SKM-1 treated with dmso at 0.1 percent for 144 hours (cell line): ENCODE results near the gene NCBP2L.
A peak's percentile ranks its signal among the peaks of the same experiment; 100 is the strongest.

Experiments
- DNase-seq: peaks from one replicate; lab custom pipeline; 2025; ENCODE audit not compliant: unreplicated experiment; lab: John Stamatoyannopoulos, UW

NCBP2L gene

DNA sequence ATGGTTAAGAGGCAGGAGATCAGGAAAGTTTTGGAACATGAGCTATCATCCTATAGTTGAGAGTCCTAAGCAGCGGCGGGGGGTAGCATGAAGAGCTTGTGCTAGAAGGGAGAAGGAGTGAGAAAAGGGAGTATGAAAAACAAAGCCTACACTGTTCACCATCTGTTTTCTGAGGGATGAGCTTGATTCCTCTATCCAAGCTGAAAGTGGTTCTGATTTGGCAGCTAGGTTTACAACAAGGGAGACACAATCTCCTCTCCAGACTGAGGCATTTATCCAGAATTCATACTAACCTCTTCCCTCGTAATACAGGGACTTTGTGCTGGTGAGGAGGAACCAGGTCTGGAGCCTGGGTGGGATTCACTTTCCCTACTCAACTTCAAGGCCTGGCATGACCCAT, 25.5 kb upstream of the NCBP2L start:
- DNase-seq: no peak

DNA sequence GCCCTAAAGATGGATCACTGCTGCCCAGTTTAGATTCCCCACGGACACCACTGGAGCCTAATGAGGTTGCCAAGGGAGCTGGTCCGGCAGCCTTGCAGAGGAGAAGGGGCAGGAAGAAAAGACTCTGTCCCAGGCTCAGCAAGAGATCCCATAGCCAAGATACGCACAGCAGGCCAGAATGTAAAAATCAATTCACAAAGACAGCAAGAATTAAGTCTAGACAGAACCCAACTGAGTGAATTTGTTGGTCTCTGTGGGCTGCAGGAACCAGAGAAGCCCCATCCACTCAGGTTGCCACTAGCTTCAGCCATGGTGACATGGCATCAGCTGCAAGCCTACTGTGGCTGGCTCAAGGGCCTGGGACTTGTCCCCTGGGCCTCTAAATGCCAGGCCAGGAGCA, 24.8 kb upstream of the NCBP2L start:
- no peak for DNase-seq

DNA sequence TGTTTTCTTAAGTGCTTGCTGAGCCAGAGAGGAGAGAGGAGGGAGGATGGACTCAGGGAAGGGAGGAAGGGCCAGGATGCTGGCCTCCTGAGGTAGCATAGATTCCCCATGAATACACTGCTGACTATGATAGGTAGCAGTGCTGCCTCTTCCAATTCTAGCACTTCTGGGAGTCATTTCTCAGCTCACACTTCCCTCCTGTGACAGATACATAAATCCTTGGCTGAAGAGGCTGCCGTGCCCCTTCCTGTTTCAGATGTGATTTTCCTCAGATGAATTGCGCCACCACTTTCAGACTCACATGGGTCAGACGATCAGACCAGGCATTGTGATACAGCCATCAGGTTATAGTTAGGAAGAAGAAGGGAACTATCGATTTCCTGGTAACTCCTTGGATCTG, 24.3 kb upstream of the NCBP2L start:
- peak; percentile 32 for DNase-seq

DNA sequence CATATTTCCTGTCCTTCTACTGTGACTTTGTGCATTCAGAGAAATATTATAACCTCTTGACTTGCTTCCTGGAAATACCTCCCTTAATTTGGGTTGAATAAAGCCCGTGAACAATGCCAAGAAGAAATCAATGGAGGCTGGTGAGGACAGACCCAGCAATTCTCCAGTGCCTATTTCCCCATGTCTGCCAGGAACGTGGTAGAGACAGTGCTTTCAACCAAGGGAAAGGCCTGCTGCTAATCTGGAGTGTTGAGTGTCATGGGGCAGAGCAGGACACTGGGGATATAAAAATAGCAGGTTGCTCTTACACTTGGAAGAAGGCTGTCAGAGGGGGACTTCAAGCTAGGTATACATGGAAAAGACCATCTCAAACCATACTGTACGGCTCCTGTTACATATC, 21.8 kb upstream of the NCBP2L start:
- no peak for DNase-seq

DNA sequence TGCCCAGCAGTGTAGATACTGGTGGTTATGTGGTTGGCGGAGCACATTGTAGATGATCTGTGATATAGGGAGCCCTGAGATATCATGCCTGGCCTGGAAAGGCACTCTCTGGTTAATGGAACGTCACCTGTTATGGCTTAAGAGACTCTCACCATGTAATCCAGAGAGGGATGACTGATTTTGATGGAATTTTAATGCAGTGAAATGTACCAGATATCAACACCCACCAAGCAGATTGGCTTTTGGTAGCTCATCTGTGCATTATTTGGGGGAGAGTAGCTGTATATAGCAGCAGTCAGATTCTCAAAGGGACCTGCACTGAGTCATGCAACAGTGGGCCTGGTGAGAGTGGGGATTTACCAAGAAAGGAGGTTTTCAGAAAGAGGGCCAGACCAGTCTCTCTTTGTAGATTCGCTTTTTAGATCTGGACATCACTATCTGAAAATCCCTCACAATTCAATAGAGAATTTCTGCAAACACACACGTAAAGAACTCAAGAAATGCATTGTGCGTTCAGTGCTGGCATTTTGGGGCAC, 19.2 kb upstream of the NCBP2L start:
- DNase-seq: no peak

DNA sequence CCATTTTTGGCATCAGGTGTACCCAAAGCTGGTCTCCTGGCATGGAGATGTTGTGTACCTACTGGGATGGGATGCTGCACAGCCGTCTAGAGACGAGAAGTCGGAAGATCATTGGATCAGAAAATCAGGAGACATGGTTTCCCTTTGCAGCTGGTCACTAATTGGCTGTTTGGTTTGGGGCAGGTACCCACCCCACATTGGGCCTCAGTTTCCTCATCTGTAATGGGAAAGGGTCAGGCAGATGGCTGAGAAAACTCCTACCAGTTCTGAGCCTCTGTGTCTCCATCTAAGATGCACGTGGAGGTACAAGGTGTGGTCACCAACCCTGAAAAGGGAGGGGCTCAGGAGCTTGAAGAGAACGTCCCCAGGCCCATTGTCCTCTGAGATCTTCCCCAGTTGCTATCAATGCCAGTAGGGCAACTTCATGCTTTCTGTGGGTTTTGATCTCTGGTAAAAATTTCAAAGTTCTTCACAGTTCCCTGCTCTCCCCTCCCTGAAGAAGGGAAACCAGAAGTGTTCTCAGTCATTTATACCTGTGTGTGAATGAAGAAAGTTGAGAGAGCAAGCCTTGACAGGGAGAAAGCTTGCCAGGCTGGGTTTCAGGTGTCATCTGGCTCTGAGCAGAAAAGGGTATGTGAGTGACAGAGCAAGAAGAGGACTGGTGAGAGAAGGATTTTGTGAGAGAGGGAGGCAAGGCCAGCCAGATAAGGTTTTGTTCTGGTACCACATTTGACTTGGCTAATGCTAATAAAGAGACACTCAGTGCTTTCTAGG, 17.0 kb upstream of the NCBP2L start:
- no peak for DNase-seq

DNA sequence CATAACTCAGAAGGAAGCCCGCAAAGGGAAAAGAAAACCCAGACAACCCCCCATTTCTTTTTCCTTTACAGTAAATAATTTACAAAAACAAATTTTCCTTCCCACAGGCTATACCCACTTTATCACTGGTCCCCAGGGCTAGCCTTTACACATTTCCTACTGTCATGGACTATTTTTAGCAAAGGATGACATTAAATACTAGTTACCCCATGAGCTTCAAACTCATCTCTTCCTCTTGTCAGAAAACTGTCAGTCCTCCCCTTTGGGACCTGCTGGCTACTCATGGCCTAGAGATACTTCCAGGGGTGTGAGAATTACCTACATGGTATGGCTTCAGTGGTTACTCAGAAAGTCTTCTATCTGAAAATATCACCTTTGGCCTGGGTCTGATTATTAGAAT, 13.9 kb upstream of the NCBP2L start:
- DNase-seq: no peak

DNA sequence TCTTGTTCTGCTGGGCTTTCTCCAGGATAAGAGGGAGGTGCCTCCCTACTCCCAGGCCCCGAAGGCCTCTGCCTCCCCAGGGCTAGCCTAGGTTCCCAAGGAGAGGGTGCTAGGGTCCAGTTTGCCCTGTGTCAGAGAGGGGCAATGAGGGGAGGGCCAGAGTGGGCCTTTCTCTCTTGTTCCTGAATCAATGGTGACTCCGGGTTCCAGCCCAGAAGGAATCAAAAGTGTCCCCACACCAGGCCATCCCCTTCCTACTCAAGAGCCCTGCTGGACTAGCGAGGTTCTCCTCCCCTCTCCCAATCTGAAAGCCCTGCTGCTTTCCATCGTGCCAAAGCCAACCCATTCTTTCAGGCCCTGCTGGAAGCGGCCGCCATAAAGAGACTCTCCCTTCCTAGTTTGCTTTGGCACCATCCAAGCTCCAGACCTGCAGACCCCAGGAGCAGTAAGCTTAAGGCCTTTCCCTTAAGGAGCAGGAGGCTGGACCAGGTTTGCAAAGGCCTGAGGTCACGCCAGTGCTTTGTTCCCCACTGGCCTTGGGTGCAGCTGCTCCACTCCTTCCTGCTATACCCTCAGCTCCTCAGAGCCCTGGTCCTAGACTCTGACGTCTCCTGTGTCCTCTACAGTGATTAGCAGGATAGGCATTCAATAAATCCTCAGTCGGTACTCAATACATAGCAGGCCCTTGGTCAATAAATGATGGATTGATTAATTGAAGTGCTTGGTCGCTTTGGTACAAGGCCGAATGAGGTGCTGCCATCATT, 12.5 kb upstream of the NCBP2L start:
- no peak for DNase-seq

DNA sequence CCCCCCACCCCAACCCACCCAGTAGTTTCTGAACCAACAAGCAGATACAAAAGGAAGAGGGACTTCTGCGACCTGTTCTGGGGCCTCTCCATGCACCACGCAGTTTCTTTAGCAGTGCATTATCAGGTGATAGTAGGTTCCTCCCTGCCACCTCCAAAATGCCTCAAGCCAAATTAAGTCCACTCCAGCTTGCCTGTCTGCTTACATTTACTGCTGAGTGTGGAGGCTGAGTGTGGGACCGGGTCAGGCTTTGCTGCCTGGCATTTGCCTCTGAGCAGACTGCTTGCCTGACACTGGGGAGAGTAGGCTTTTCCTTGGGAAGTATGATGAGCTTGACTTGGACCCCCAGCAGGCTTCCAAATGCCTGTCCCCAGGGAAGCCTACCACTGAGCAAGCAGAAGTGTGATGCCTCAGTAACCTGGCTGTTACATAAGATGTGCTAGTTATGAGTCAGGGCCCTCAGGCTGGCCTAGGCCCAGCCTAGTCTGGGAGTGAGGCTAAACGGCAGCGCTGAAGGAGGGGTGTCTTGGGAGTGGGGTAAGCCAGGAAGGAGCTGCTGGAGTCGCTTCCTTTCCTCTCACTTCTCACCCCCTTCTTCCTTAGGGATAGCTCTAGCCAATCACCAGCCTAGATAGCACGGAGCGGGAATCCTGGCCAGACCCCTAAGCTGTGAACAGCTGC, 10.9 kb upstream of the NCBP2L start:
- DNase-seq: no peak

DNA sequence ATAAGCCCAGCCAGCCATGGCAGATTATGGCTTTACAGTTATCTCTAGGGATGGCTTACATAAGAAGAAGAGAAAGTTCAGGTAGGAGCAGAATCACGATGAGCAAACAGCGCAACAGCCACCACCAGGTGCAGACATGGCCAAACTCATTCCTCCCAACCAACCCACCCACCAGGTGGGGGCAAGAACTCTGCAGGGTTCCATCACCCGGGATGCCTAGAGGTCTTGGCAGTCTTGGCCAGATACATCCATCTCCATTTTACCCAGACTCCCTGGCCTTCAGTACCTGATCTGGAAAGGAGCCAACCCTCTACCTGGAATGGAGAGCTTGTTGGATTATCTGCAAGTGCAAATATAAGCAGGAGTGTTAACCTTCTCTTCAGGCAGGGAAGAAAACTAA, 9.5 kb upstream of the NCBP2L start:
- DNase-seq: no peak

DNA sequence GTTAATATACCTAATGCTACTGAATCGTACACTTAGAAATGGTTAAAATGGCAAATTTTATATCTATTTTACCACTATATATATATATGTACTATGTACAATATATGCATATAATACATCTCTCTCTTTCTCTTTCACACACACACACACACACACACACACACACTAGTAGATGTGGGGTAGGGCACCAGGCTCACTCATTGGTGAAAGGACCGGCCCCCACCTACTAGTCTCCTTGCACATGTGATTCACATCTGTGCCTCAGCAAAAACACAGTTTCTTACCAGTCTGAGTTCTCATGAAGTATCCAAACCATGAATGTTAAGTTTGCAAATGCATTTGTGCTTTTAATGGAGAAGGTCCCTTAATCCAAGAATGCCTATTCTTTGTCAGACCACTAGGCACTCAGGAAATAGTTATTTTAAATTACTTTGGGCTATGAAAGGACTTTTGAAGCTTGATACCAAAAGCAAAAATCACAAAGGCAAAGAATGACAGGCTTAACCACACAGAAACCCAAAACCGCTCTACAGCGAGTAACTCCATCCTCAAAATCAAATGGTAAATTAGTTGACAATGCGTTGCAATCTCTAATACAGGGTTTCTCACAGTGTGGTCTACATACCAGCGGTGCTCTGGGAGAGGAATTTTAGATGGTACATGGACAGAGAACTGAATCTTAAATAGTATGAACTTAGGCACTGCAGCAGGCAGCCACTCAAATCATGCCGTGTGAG, 7.8 kb upstream of the NCBP2L start:
- DNase-seq: no peak

DNA sequence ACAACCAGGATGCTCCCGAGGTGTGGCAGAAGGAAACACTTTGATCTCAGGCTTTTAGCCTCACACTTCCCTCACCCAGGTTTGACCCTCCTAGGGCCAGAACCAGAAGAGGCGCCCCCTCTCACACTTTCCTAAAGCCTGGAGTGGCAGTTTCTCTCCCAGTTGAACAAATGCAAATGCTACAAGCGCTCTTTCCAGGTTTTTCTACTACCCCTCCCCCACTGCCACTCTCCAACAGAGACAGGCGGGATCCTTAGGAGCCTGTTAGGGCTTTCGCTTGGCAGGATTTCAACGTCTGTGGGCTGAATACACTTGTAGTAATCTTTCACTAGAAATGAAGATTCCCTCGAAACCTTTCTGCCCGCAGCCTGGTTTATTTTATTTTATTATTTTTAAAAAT, 4.3 kb upstream of the NCBP2L start:
- DNase-seq: no peak

DNA sequence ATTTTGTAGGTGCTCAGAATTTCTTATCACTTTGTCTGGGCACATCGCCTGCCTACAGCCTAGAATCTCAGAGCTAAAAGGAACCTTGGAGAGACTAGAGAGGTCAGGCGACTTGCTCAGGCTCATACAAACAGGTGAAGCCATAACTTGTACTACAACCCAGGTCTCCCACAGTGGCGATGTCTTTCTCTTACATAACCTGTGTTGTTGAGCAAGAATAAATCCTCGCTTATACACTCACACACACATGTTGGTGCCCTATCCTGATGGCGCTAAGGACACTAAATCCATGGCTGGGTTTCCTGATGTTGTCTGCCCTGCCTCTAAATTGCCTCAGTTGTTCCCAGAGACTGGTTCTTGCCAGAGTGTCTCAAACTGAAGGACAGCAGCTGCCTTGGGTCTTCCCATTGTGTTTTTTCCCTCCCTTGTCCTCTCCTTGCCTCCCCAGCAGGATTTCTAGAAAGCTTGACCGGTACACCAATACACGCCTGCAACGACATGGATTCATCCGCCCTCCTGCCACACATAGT, 3.6 kb upstream of the NCBP2L start:
- DNase-seq: no peak

DNA sequence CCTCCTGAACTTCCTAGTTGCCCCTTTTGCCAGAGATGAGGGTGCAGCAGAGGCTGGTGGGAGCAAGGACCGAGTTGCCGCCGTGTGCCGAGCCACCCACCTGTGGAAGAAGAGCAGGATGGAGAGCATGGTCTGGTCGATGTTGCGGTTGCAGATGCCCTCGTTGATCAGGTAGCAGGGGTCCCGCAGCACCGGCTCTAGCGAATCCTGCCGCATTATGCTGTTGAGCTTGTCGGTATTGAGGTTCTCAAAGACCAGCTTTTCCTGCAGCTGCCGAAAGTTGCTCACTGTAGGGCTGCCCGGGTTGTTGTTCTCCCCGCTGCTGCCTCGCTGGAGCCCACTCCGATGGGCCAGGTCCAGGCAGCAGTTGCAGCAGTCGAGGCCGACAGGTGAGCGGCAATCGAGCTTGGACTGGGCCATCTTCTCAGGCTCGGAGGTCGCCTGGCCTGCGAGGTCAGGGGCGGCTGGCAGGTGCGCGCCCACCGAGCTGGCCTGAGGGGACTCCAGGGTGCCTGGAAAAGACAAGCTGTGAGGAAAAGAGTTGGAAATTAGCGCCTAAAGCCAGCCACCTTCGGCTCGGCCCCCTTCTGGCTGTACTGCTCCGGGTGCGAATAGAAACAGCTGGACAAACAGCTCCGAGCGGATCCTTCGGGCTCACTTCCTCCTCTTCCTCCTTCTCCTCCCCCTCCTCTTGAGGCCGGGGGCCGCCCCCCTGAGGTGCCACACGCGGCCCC, 2.4 kb upstream of the NCBP2L start:
- no peak for DNase-seq

DNA sequence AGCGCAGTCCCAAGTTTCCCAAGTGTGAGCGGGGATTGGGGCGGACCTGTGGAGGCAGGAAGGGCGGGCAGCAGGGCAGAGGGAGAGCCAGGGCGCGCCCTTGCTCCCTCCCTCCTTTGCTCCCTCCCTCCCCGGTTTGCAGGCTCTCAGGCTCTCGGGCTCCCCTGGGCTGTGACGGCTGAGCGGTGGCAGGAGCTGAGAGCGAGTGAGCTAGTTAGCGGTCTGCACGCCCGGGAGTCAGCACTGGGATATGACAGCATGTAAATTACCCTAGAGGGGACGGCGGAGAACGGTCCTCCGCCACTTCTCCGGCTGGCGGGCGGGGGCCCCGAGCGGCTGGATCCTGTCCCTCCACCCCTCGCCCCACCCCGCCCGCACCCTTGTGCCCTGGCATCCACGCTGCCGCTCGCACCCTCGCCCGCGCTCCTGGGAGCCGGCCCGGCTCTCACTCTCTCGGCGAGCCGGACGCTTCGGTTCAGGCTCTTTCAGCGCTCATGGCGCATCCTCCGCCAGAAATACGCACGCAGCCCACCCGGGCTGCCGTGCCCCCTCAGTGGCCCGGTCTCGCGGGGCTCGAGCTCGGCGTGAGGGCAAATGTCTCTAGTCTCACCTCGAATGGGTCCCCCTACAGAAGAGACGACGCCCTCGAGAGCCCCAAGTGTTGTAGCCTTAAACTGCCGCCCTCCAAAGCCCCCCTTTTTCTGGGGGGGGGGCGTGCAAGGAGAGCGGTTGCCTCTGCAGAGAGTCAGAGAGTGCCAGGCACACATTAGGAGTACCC, 1.6 kb upstream of the NCBP2L start, which contains the start of gene TSC22D3:
TSC22D3 (minus strand) TSS at position 54 of the 778 bp plus-strand sequence. CDS start 368 bp downstream, outside the sequence.
- peak; percentile 53 for DNase-seq

DNA sequence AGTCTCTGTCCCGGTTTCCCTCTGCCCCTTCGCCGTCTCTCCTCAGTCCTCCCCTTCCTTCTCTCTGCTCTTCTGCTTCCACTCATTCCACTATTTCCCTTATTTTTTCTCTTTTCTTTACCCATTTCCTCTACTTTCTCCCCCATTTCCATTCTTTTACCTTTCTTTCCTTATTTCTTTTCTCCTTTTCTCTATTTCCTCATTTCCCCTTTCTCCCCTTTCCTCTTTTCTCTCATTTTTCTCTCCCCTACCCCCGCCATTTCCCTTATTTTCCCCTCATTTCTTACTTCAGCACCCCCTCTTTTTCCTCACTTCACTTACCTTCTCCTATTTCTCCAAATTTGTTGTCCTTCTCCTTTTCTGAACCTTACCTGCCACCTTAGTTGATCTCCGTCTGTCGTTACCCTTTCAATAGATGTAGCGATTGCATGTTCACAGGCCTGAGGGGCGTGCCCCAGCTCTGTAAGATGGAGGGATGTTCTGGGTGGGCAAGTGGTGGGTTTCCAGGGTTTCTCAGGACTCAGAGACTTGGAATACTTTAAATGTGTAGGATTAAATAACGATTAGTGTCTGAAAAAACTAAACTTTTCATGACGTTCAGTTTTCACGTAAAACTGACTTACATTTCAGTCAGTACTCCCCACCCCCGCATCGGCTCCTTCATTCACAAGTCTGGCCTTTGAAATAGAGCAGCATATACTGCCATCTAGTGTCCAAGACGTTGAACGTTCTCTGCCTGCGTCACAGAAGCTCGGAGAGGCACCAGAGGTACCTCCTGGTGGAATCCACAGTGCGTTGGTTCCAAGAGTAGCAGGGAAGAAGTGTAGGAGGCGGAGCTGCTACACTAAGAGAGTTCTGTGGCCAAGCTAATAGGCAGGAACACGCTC, 641 bp upstream of the NCBP2L start:
- peak; percentile 67 for DNase-seq

DNA sequence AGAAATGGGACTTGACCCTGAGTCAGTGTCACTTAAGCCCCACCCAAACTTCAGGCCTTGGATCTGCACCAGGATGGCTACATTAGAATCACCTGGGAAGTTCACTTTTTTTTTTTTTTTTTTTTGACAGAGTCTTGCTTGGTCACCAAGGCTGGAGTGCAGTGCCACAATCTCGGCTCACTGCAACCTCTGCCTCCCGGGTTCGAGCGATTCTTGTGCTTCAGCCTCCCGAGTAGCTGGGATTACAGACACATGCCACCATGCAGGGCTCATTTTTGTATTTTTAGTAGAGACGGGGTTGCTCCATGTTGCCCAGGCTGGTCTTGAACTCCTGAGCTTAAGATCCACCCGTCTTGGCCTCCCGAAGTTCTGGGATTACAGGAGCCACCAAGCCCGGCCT, 3.0 kb downstream of the NCBP2L start:
- no peak for DNase-seq

DNA sequence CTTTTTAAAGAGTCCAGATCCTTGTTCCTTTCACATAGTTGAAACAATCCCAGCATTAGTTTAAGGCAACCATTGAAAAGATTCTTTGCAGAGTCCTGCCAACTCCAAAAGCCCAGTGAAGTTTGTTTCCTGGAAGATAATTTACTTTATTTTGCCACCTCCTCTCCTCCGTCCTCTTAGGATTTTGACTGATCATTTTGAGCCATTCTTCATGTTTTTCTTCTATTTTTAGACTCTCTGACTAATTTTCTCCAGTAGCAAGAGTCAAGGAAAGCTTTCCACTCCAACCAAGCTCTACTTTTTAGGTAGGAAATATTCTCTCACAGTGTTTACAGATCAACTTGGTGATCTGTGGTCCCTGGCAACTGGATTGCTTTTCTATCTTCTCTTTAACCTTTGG, 10.3 kb downstream of the NCBP2L start:
- no peak for DNase-seq
